GM18520 (cell line): ENCODE measurements around the gene TNRC6A.
"Not testable (repeated sequence)": the region's sequence is repeated elsewhere in the genome, so short reads cannot be mapped to it uniquely, and the experiment has no call there.

Experiments used
- ATAC-seq: cut with Tn5 transposase; IDR thresholded peaks from one replicate; pipeline ENCODE4 v1.9.1; 2021; ENCODE audit not compliant: unreplicated experiment

Gene TNRC6A

GRCh38 chr16:24810951-24811843 is 81.7 kb downstream of the TNRC6A start:
- ATAC-seq: no peak

DNA sequence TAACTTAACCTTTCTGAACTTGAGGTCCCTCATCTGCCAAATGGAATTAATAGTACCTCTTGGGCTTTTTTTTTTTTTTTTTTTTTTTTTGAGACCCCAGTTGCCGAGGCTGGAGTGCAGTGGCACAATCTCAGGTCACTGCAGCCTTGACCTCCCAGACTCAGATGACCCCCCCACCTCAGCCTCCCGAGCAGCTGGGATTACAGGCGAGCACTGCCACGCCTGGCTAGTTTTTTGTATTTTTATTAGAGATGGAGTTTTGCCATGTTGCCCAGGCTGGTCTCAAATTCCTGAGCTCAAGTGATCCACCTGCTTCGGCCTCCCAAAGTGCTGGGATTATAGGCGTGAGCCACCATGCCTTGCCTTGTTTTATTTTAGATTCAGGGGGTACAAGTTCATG is 83.4 kb downstream of the TNRC6A start:
- ATAC-seq: not testable (repeated sequence)

DNA sequence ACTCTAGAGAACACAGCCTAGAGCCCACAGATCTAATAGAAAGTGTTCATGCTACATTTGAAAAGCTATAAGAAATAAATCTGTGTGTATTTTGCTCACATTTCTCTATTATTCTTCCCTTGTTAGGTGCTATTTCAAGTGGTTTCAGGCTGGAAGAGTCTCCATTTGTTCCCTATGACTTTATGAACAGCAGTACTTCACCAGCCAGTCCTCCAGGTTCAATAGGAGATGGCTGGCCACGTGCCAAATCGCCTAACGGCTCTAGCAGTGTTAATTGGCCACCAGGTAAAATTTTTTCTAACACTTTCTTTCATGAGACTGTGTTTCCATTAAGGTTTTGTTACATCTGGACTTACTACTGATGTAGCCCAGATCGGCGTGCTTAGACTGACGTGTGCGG is 85.6 kb downstream of the TNRC6A start:
- ATAC-seq: no peak

DNA sequence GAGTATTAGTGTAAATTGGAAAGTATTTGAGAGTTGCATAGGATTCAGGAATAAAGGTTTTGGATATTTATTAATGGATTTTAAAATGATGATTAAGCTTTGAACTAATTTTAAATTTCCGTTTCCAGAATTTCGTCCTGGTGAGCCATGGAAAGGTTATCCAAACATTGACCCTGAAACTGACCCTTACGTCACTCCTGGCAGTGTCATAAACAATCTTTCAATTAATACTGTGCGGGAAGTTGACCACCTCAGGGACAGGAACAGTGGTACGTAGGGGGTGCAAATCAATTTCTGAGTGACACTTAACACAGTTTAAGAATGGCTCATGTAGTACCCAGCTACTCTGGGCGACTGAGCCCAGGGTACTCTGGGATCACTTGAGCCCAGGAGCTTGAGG is 87.2 kb downstream of the TNRC6A start:
- ATAC-seq: no peak

DNA sequence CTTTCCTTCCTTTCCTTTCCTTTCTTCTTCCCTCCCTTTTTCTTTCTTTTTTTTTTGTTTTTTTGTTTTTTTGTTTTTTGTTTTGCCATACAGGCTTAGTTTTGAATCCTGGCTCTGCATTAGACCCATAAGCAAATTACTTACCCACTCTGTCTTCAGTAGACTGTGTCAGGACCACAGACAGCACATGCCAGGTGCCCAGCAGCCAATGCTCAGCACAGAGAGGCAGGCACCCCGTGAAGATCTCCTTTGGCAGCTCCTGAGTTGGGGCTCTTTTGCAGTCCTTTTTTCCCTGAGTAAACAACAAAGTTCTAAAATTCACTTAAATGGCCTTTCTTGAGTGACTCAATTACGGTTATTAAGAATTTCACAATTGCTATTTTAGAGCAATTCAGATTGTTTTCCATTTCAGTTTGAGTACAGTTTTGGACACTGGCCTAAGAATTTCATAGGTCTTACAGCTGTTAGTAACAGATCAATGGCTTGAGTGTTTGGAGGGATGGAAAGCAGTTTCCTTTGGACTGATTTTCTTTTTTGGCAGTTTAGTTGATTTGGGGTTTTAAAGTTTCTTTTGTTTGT is 90.1 kb downstream of the TNRC6A start:
- ATAC-seq: no peak

DNA sequence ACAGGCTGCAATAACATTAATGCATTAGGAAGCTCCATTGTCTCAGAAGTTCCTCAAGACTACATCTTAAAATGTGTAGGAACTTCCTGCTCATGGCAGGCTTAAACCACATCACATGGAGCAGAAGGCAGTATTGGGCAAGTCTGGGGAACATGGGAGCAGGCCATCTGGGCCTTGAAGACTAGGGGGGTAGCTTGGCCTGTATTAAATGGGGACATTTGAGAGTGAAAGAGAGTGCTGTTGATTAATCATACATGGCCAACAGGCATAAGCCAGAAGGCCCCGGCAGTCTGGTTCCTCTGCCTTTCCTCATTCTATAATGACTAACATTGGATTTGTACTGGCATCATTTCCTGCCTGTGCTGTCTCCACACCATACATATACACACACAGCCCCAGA is 91.1 kb downstream of the TNRC6A start:
- no peak for ATAC-seq

GRCh38 chr16:24821129-24821528 is 91.7 kb downstream of the TNRC6A start:
- ATAC-seq: no peak

- no peak for ATAC-seq
Observed at GRCh38 chr16:24822542-24822941, 93.1 kb downstream of the TNRC6A start.

GRCh38 chr16:24822974-24823373 is 93.5 kb downstream of the TNRC6A start:
- ATAC-seq: no peak

DNA sequence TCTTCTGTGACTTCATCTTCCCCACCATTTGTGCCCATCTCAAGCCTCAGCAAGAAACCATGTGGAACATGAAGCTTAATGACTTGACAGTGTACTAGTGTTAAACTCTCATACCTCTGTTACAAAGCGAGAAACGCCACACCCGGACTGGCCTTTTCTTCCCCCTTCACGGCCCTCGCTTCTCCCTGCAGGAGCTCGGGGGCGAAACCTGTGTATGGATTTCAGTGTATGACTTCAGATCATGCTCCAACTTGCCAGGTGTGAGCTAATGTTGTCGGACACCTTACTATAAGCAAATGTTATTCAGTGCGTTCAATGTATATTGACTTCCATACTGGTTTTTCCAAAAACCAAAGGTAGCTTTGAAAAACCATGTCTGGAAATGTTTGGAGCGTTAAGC is 96.2 kb downstream of the TNRC6A start:
- ATAC-seq: no peak

DNA sequence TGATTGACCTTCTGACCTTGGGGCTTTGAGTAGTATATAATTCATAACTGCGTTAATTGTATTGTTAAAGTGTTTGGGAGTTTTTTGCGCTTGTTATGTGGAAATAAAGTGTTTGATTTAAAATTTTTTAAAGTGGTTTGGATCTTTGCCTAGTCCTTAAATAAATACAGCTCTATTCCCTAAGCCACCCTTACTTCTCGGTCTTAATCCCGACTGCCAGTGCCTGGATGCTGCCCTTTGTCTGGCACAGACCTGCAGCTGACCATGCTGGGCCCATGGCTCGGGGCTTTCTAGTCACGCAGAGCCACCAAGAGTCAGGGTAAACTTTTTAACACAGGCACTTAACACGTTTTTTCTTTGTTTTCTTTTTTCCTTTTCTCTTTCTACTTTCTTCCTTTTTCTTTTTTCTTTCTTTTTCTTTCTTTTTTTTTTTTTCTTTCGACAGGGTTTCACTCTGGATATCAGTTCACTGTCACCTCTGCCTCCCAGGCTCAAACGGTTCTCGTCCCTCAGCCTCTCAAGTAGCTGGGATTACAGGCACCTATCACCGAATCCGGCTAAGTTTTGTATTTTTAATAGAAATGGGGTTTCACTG is 96.7 kb downstream of the TNRC6A start:
- ATAC-seq: no peak

GRCh38 chr16:24826817-24827566 is 97.5 kb downstream of the TNRC6A start:
- no peak for ATAC-seq

- no peak for ATAC-seq
Observed at GRCh38 chr16:24829153-24829552, 99.7 kb downstream of the TNRC6A start.

- no peak for ATAC-seq
Observed at GRCh38 chr16:24833352-24833751, 103.9 kb downstream of the TNRC6A start.

- no peak for ATAC-seq
Observed at GRCh38 chr16:24834459-24835335, 105.2 kb downstream of the TNRC6A start.

GRCh38 chr16:24836836-24837235 is 107.4 kb downstream of the TNRC6A start:
- ATAC-seq: no peak

- no peak for ATAC-seq
Observed at GRCh38 chr16:24837969-24838368, 108.5 kb downstream of the TNRC6A start.

DNA sequence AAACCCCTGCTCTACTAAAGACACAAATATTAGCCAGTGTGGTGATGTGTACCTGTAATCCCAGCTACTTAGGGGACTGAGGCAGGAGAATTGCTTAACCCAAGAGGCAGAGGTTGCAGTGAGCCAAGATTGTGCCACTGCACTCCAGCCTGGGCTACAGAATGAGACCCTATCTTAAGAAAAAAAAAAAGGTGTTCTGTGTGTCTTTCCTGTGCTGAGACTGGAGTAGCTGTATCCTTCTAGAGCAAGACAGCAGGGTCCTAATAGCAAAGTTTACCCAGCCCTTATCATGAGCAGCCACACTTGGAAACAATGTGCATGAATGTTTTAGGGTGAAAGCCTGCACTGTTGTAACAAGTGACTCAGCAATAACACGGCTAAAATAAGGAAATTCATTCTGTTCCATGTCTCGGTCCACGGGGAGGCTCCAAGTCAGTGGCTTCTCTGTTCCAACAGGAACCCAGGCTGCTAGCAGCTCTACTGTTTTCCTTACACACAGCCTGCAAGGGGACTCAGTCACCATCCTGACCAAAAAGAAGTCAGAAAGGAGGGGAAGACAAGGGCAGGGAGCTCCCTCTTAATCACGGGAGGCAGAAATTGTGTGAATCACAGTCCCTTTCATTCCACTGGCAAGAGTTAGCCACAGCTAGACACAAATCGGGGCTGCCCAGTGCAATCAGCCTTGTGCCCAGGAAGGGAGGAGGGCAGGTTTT is 109.3 kb downstream of the TNRC6A start:
- ATAC-seq: no peak

GRCh38 chr16:24839347-24839972 is 110.0 kb downstream of the TNRC6A start:
- ATAC-seq: no peak
